Loucy (cell line): ENCODE data around the gene STK33.

Source experiments
- H2AFZ ChIP-seq: fragments of 200-600 bp; sonication (generic); 2 replicates; pipeline ENCODE4 v1.6.0; 2016; ENCODE audit warnings: antibody characterized with exemption, mild to moderate bottlenecking, low read length, moderate library complexity
- H3F3A ChIP-seq: fragments of 200-600 bp; 2 replicates; pipeline ENCODE4 v1.6.0; 2016; ENCODE audit warnings: antibody characterized with exemption, low read depth, mild to moderate bottlenecking
- H3K27me3 ChIP-seq: fragments of 200-600 bp; sonication (generic); 2 replicates; pipeline ENCODE4 v1.6.1; 2014; ENCODE audit warnings: low read length, mild to moderate bottlenecking; ENCODE audit not compliant: insufficient read depth, poor library complexity, severe bottlenecking
- H3K36me3 ChIP-seq: fragments of 200-600 bp; sonication (generic); 2 replicates; pipeline ENCODE4 v1.6.1; 2016; ENCODE audit warnings: low read length; ENCODE audit not compliant: insufficient read depth
- H3K4me1 ChIP-seq: fragments of 200-600 bp; sonication (generic); 2 replicates; pipeline ENCODE4 v1.5.1; 2014; ENCODE audit warnings: low read length, mild to moderate bottlenecking; ENCODE audit not compliant: insufficient read depth, poor library complexity, severe bottlenecking
- H3K4me2 ChIP-seq: fragments of 200-600 bp; sonication (generic); 2 replicates; pipeline ENCODE4 v1.6.0; 2014; ENCODE audit warnings: antibody characterized with exemption, low read length, low read depth, mild to moderate bottlenecking; ENCODE audit not compliant: poor library complexity, severe bottlenecking
- H3K4me3 ChIP-seq: fragments of 200-600 bp; sonication (generic); 2 replicates; pipeline ENCODE4 v1.5.1; 2014; ENCODE audit warnings: low read length, mild to moderate bottlenecking, mixed read lengths; ENCODE audit not compliant: poor library complexity, severe bottlenecking
- H3K79me2 ChIP-seq: fragments of 200-600 bp; sonication (generic); 2 replicates; pipeline ENCODE4 v1.6.1; 2014; ENCODE audit warnings: low read length; ENCODE audit not compliant: insufficient read depth
- H3K9ac ChIP-seq: fragments of 200-600 bp; sonication (generic); 2 replicates; pipeline ENCODE4 v1.6.0; 2014; ENCODE audit warnings: mild to moderate bottlenecking, low read depth, low read length, moderate library complexity; ENCODE audit not compliant: poor library complexity, severe bottlenecking
- H3K9me2 ChIP-seq: fragments of 200-600 bp; sonication (generic); replicated peaks from 2 replicates; pipeline ENCODE4 v1.6.1; 2016; ENCODE audit warnings: low read depth, low read length, mixed read lengths
- H3K9me3 ChIP-seq: fragments of 200-600 bp; sonication (generic); 2 replicates; pipeline ENCODE4 v1.6.1; 2014; ENCODE audit warnings: mild to moderate bottlenecking, antibody characterized with exemption, low read length, low read depth; ENCODE audit not compliant: insufficient read depth
- H4K20me1 ChIP-seq: fragments of 200-600 bp; sonication (generic); 2 replicates; pipeline ENCODE4 v1.6.0; 2014; ENCODE audit warnings: antibody characterized with exemption, low read length, mild to moderate bottlenecking; ENCODE audit not compliant: insufficient read depth, poor library complexity, severe bottlenecking
- EZH2phosphoT487 ChIP-seq: fragments of 200-600 bp; IDR thresholded peaks from 2 replicates; pipeline ENCODE4 v1.6.1; 2018; ENCODE audit warnings: antibody characterized with exemption, mild to moderate bottlenecking, moderate library complexity, borderline replicate concordance
- TF ChIP-seq, protein P1 (sequence below): fragments of 200-600 bp; sonication (generic); conservative IDR thresholded peaks from 2 replicates; pipeline ENCODE4 v1.5.1; 2014; ENCODE audit warnings: mild to moderate bottlenecking, antibody characterized with exemption, low read length

The STK33 gene

DNA sequence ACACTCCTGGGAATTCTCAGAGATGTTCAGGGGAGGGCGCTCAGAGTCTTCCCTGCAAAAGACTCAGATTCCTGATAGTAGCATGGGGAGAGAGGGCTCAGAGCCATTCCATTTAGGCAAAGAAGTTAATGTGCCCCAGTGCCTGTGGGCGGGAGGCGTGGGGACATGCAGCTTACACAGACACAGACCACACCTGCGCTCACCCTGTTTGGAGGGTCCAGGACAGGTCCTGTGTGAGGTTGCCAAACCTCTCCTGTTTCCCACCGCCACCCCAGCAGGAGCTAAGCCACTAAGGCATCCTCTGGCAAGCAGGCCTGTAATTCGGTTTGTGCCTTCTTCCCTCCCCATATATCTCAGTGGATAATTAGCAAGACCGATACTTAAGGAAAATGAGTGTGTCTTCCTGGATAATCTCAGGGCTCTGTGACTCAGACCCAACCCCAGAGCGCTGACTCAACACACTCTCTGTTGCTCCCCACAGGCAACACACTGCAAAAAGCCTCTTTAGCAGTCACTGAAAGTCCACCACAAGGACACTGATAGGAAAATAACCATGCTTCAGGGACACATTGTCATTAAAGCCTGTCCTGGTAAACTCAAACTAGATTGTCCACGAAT, 211.5 kb downstream of the STK33 start:
- H3K4me1 ChIP-seq = no peaks in the 10 kb centered on the region
- no peak overlapping the region for H3K4me2 ChIP-seq
- no peak overlapping the region for H2AFZ ChIP-seq
- H3K79me2 ChIP-seq = no peaks in the 10 kb centered on the region
- H3K36me3 ChIP-seq = no peaks in the 10 kb centered on the region
- H4K20me1 ChIP-seq = no peaks in the 10 kb centered on the region
- H3K9me3 ChIP-seq = no peaks in the 10 kb centered on the region
- no peaks in the 10 kb centered on the region for H3K9me2 ChIP-seq
- H3K4me3 ChIP-seq = no peak overlapping the region
- TF ChIP-seq EZH2phosphoT487 = no peak
- TF ChIP-seq, protein P1, sequence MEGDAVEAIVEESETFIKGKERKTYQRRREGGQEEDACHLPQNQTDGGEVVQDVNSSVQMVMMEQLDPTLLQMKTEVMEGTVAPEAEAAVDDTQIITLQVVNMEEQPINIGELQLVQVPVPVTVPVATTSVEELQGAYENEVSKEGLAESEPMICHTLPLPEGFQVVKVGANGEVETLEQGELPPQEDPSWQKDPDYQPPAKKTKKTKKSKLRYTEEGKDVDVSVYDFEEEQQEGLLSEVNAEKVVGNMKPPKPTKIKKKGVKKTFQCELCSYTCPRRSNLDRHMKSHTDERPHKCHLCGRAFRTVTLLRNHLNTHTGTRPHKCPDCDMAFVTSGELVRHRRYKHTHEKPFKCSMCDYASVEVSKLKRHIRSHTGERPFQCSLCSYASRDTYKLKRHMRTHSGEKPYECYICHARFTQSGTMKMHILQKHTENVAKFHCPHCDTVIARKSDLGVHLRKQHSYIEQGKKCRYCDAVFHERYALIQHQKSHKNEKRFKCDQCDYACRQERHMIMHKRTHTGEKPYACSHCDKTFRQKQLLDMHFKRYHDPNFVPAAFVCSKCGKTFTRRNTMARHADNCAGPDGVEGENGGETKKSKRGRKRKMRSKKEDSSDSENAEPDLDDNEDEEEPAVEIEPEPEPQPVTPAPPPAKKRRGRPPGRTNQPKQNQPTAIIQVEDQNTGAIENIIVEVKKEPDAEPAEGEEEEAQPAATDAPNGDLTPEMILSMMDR = no peak
- H3F3A ChIP-seq = no peaks in the 10 kb centered on the region
- H3K27me3 ChIP-seq = no peaks in the 10 kb centered on the region
- H3K9ac ChIP-seq = no peak overlapping the region

DNA sequence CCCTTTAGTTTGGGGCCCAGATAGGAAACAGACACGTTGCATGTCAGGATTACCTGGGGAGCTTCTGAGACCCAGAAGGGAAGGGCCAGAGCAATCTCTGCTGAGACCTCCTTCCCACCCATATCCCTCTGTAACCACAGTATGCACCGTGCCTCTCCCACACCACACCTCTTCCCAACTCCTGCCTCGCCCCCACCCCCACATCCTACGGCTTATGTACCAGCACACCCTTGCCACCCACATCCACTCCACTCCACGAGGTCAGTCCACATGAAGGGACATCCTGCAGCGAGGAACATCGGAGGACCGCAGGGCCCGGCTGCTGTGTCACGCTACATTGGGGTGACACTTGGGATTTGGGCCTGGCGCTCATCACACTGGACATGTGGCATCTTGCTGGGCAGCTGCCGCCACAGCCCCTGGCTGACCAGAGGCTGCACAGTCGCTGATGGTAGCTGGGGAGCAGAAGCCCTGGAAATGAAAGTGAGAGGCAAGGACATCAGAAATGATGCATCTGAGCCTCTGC, 212.1 kb downstream of the STK33 start:
- Histone ChIP-seq H3K9me2 (no peaks in the 10 kb centered on the region), H2AFZ (no peak overlapping the region), H3K27me3 (no peaks in the 10 kb centered on the region), H3K4me1 (no peaks in the 10 kb centered on the region), H3K79me2 (no peaks in the 10 kb centered on the region), H3K4me3 (no peak overlapping the region), H3F3A (no peaks in the 10 kb centered on the region), H3K9me3 (no peaks in the 10 kb centered on the region), H4K20me1 (no peaks in the 10 kb centered on the region), H3K9ac (no peak overlapping the region), H3K4me2 (no peak overlapping the region), H3K36me3 (no peaks in the 10 kb centered on the region)
- TF ChIP-seq, protein P1 = no peak

DNA sequence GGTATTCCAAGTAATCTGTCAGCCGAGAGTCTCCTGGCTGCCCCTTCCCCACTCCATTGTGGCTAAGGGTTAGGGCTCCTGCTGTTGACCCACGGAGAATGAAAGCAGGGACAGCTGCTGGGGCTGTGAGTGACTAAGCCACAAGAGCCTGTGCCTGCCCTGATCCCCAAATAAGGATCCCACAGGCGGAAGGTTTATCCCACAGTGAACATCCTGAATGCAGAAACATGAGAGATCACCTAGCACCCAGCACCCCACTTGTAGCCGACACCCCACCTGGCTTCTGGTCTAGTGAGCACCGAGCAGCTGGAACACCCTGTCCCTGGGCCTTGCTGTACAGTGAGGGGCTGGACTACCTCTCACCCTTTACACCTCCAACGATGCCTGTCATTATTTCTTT, 212.7 kb downstream of the STK33 start:
- H3K4me2 ChIP-seq = no peak overlapping the region
- H3F3A ChIP-seq = no peaks in the 10 kb centered on the region
- no peak overlapping the region for H3K9ac ChIP-seq
- no peaks in the 10 kb centered on the region for H3K9me2 ChIP-seq
- no peaks in the 10 kb centered on the region for H4K20me1 ChIP-seq
- no peak overlapping the region for H2AFZ ChIP-seq
- no peaks in the 10 kb centered on the region for H3K27me3 ChIP-seq
- TF ChIP-seq, protein P1 = no peak
- no peak for TF ChIP-seq EZH2phosphoT487
- no peaks in the 10 kb centered on the region for H3K9me3 ChIP-seq
- no peak overlapping the region for H3K4me3 ChIP-seq
- H3K36me3 ChIP-seq = no peaks in the 10 kb centered on the region
- no peaks in the 10 kb centered on the region for H3K79me2 ChIP-seq
- no peaks in the 10 kb centered on the region for H3K4me1 ChIP-seq
